ENCODE measurements around the gene PLBD1.

PLBD1 gene

DNA sequence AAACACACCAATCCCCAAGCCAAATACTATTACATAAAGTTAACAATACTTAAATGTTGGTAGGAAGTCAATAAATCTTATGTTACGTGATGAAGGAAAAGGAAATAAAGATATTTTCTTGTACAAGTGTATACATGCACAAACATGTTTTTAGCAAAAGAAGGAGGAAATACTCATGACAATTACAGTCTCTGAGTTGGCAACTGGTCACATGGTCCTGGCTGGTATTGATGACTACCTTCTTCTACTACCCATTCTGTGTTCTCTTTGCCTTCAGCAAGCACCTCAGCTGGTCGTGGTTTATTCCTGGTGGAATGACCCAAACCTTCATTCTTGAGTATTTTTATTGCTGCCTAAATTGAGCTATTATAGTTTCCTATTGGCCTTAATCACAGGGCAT, 84.8 kb downstream of the PLBD1 start:
- H3K4me3 ChIP-seq (ENCODE audit: low read depth, low read length, poor library complexity, severe bottlenecking): no peak overlapping the region
- no peaks in the 10 kb centered on the region for H3K27me3 ChIP-seq (ENCODE audit: insufficient read depth, low read length)
- H4K20me1 ChIP-seq (ENCODE audit: insufficient read depth, low read length): no peaks in the 10 kb centered on the region
- H3K9me2 ChIP-seq (ENCODE audit: low read depth, low read length): no peaks in the 10 kb centered on the region
- no peak overlapping the region for H3K9ac ChIP-seq (ENCODE audit: low read length)
- no peaks in the 10 kb centered on the region for H3F3A ChIP-seq (ENCODE audit: insufficient read depth, low read length)
- H3K9me3 ChIP-seq (ENCODE audit: low read length): no peaks in the 10 kb centered on the region
- H3K27ac ChIP-seq (ENCODE audit: low read depth, low read length, poor library complexity, severe bottlenecking): no peak overlapping the region
- no peak for TF ChIP-seq EZH2 (IDR thresholded peaks at IDR 0.05; ENCODE audit: borderline replicate concordance, low read length)
- TF ChIP-seq CTCF (IDR thresholded peaks at IDR 0.05; ENCODE audit: low read length): no peak
- no peaks in the 10 kb centered on the region for H3K4me1 ChIP-seq (ENCODE audit: insufficient read depth, low read length, severe bottlenecking)
- H3K79me2 ChIP-seq (ENCODE audit: insufficient read depth, low read length): no peaks in the 10 kb centered on the region
- H2AFZ ChIP-seq (ENCODE audit: low read length): no peak overlapping the region
- H3K4me2 ChIP-seq (ENCODE audit: low read length): no peak overlapping the region
- peaks cover 80% of the 10 kb centered on the region for H3K36me3 ChIP-seq (ENCODE audit: insufficient read depth, low read length)

DNA sequence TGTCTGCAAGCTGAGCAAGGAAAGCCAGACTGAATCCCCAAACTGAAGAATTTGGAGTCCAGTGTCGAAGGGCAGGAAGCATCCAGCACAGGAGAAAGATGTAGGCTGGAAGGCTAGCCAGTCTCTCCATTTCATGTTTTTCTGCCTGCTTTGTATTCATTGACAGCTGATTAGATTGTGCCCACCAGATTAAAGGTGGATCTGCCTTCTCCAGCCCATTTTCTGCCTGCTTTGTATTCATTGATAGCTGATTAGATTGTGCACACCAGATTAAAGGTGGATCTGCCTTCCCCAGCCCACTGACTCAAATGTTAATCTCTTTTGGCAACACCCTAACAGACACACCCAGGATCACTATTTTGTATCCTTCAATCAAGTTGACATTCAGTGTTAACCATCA, 85.3 kb downstream of the PLBD1 start:
- TF ChIP-seq CTCF (IDR thresholded peaks at IDR 0.05; ENCODE audit: low read length) (no peak), EZH2 (IDR thresholded peaks at IDR 0.05; ENCODE audit: borderline replicate concordance, low read length) (no peak)
- Histone ChIP-seq H3K4me3 (ENCODE audit: low read depth, low read length, poor library complexity, severe bottlenecking) (no peak overlapping the region), H2AFZ (ENCODE audit: low read length) (no peak overlapping the region), H3K9me3 (ENCODE audit: low read length) (no peaks in the 10 kb centered on the region), H3F3A (ENCODE audit: insufficient read depth, low read length) (no peaks in the 10 kb centered on the region), H3K4me1 (ENCODE audit: insufficient read depth, low read length, severe bottlenecking) (no peaks in the 10 kb centered on the region), H4K20me1 (ENCODE audit: insufficient read depth, low read length) (no peaks in the 10 kb centered on the region), H3K27ac (ENCODE audit: low read depth, low read length, poor library complexity, severe bottlenecking) (no peak overlapping the region), H3K27me3 (ENCODE audit: insufficient read depth, low read length) (no peaks in the 10 kb centered on the region), H3K79me2 (ENCODE audit: insufficient read depth, low read length) (no peaks in the 10 kb centered on the region), H3K36me3 (ENCODE audit: insufficient read depth, low read length) (peaks cover 80% of the 10 kb centered on the region), H3K4me2 (ENCODE audit: low read length) (no peak overlapping the region), H3K9me2 (ENCODE audit: low read depth, low read length) (no peaks in the 10 kb centered on the region), H3K9ac (ENCODE audit: low read length) (no peak overlapping the region)

DNA sequence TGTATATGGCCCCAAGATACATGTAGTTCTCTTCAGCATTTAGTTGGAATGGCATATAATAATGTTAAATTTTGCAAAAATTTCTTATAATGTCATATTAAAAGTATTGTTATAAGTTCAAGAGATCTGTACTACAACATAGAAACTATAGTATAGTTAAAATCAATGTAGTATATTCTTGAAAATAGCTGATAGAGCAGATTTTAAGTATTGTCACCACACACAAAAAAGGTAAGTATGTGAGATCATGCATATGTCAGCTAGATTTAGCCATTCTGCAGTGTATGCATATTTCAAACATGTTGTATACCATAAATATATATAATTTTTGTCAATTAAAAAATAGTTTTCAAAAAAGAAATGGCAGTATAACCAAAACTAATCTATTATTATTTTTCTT, 86.5 kb downstream of the PLBD1 start:
- Histone ChIP-seq H4K20me1 (ENCODE audit: insufficient read depth, low read length) (no peaks in the 10 kb centered on the region), H3K9me3 (ENCODE audit: low read length) (no peaks in the 10 kb centered on the region), H3K27ac (ENCODE audit: low read depth, low read length, poor library complexity, severe bottlenecking) (no peak overlapping the region), H3K4me1 (ENCODE audit: insufficient read depth, low read length, severe bottlenecking) (no peaks in the 10 kb centered on the region), H3K4me3 (ENCODE audit: low read depth, low read length, poor library complexity, severe bottlenecking) (no peak overlapping the region), H3K79me2 (ENCODE audit: insufficient read depth, low read length) (no peaks in the 10 kb centered on the region), H3K27me3 (ENCODE audit: insufficient read depth, low read length) (no peaks in the 10 kb centered on the region), H3K4me2 (ENCODE audit: low read length) (no peak overlapping the region), H3K36me3 (ENCODE audit: insufficient read depth, low read length) (peaks cover 78% of the 10 kb centered on the region), H3F3A (ENCODE audit: insufficient read depth, low read length) (no peaks in the 10 kb centered on the region), H3K9ac (ENCODE audit: low read length) (no peak overlapping the region), H2AFZ (ENCODE audit: low read length) (no peak overlapping the region), H3K9me2 (ENCODE audit: low read depth, low read length) (no peaks in the 10 kb centered on the region)
- TF ChIP-seq EZH2 (IDR thresholded peaks at IDR 0.05; ENCODE audit: borderline replicate concordance, low read length) (no peak), CTCF (IDR thresholded peaks at IDR 0.05; ENCODE audit: low read length) (no peak)

All from OCI-LY1 (cell line).